MCF 10A (cell line): ENCODE measurements around the gene TAOK2. TPM values are rescaled to one million over a fixed set of nuclear protein-coding genes. Genes with fewer than 3 reads are reported as not detected.

Experiments
- BruUV-seq: library from RNA; stranded (reverse); fragments of 400-500 nt; replicated peaks from 2 replicates; lab custom pipeline; 2021; lab: Mats Ljungman, UMichigan
- CTCF ChIA-PET: fragments of 300-600 bp; sonication (Branson Sonifier 250); formaldehyde crosslinking; extraction: SDS; loops from one replicate; lab custom pipeline; 2021; ENCODE audit warnings: antibody characterized with exemption, inconsistent platforms; lab: Yijun Ruan, JAX
- POLR2A ChIA-PET: fragments of 300-600, 350-650 bp; sonication (Branson Sonifier 250); formaldehyde crosslinking; extraction: SDS; loops from one replicate; lab custom pipeline; 2020; ENCODE audit warnings: antibody characterized with exemption, inconsistent platforms; lab: Yijun Ruan, JAX
- DNase-seq: peaks from one replicate; pipeline ENCODE4 v3.0.0-alpha.2; 2018; ENCODE audit not compliant: unreplicated experiment
- H3K27ac Mint-ChIP-seq: one replicate; pipeline ENCODE4 v1.8.0; 2022; ENCODE audit warnings: mild to moderate bottlenecking, low read depth, mixed read lengths; ENCODE audit not compliant: unreplicated experiment
- H3K27me3 Mint-ChIP-seq: one replicate; pipeline ENCODE4 v1.8.0; 2022; ENCODE audit warnings: mixed read lengths; ENCODE audit not compliant: insufficient read depth, unreplicated experiment
- H3K36me3 Mint-ChIP-seq: one replicate; pipeline ENCODE4 v1.8.0; 2022; ENCODE audit warnings: mild to moderate bottlenecking, moderate library complexity, mixed read lengths; ENCODE audit not compliant: insufficient read depth, unreplicated experiment
- H3K4me1 Mint-ChIP-seq: one replicate; pipeline ENCODE4 v1.8.0; 2022; ENCODE audit warnings: mixed read lengths; ENCODE audit not compliant: insufficient read depth, unreplicated experiment
- H3K4me3 Mint-ChIP-seq: one replicate; pipeline ENCODE4 v1.8.0; 2022; ENCODE audit warnings: mild to moderate bottlenecking, moderate library complexity, mixed read lengths; ENCODE audit not compliant: unreplicated experiment
- H3K9me3 Mint-ChIP-seq: one replicate; pipeline ENCODE4 v1.8.0; 2022; ENCODE audit warnings: mixed read lengths; ENCODE audit not compliant: unreplicated experiment
- intact Hi-C: fragments of 100-400 bp; cut with micrococcal nuclease; formaldehyde crosslinking; loops from 2 replicates; pipeline ENCODE4 v1.14.1; 2022
- total RNA-seq: library from RNA; stranded (reverse); gene quantifications from 2 replicates; pipeline ENCODE4 v1.2.3, GENCODE V29; 2022
- TF ChIP-seq, protein P1 (sequence below): fragments of 200-600 bp; IDR thresholded peaks from one replicate; pipeline ENCODE4 v1.8.0; 2022; ENCODE audit warnings: antibody characterized with exemption, mild to moderate bottlenecking; ENCODE audit not compliant: unreplicated experiment

Gene TAOK2
- total RNA-seq, 1 experiment from 2014 or later: 29.3 TPM

DNA sequence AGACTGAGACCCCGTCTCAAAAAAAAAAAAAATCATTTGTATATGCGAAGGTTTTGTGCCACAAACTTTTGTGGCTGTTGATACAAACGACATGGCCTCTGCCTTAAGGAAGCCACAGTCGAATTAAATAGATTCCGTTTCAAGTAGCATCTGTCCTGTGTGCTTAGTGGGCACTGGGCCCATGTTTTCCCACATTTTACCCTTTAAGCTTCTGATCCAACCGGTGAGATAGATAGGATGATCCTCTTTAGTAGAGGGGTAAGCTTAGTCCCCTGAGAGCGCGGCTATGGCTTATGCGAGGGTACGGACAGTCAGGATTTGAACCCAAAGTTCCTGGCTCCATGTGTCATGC lies 12.6 kb upstream of the TAOK2 start:
- no TSS peak for BruUV-seq
- CTCF ChIA-PET: interaction anchor here (0.6 to 3.2 kb wide), 7 partner anchors 9 to 897 kb away, joined by 3 to 25 read pairs (median 3); no protein-coding TSS in a partner anchor
- DNase-seq: no peak
- intact Hi-C loops: loop anchor here (1.0 kb wide), 1 partner anchor 35 kb away; the partner anchor contains the start of gene KCTD13
- Mint-ChIP-seq H3K4me1 (peaks cover 16% of the 10 kb centered on the region), H3K27ac (peak overlapping the region; percentile 31), H3K4me3 (peak overlapping the region; percentile 89), H3K36me3 (peaks cover 10% of the 10 kb centered on the region), H3K9me3 (no peaks in the 10 kb centered on the region), H3K27me3 (no peaks in the 10 kb centered on the region)
- POLR2A ChIA-PET: interaction anchor here (0.6 to 3.8 kb wide), 14 partner anchors 8 to 145 kb away, joined by 3 to 75 read pairs (median 6); partner anchors contain the start of genes ASPHD1, HIRIP3, KCTD13 and MVP
- TF ChIP-seq, protein P1, sequence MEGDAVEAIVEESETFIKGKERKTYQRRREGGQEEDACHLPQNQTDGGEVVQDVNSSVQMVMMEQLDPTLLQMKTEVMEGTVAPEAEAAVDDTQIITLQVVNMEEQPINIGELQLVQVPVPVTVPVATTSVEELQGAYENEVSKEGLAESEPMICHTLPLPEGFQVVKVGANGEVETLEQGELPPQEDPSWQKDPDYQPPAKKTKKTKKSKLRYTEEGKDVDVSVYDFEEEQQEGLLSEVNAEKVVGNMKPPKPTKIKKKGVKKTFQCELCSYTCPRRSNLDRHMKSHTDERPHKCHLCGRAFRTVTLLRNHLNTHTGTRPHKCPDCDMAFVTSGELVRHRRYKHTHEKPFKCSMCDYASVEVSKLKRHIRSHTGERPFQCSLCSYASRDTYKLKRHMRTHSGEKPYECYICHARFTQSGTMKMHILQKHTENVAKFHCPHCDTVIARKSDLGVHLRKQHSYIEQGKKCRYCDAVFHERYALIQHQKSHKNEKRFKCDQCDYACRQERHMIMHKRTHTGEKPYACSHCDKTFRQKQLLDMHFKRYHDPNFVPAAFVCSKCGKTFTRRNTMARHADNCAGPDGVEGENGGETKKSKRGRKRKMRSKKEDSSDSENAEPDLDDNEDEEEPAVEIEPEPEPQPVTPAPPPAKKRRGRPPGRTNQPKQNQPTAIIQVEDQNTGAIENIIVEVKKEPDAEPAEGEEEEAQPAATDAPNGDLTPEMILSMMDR: no peak

DNA sequence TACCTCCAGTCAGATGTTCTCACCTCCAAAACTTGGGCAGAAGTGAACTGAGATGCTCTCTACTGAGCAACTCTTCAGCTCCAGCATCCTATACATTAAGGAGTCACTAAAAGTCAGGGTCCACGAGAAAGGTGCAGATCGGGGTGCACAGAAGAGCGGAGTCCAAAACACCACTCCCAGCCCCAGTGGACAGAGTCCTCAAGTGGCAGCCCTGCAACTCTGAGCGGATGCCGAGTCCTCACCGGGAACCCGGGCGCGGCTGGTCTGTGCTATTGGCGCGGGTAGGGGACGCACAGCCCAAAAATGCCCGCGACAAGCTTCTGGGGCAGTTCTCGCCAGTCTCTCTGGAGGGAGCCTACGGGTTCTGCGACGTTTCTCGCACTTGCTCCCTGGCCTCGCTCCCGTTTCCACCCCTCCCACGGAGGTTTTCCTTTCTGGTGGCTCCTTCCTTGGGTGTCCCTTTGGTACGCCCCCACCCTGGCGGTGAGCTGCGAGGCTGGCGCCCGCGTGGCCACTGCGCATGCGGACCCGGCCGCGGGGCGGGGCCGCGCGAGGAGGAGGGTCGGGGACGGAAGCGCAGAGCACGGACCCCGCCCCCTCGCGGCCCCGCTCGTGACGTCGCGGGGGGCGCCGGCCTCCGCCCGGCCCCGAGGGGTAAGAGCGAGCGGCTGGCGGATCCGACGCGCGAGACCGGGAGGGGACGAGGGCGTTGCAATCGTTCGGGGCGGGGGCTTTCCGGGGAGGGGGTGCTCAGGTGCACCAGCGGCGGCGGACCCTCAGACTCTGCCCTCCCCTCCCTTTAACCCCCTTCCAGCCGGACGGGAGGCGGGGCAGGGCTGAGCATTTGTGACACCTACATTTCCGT lies 12.0 kb upstream of the TAOK2 start, which contains the start of gene TMEM219:
Gene TMEM219 (plus strand): TSS at position 601 of the 865 bp plus-strand sequence. CDS start 1,065 bp downstream, outside the sequence.
- intact Hi-C loops: loop anchor here (1.0 kb wide), 1 partner anchor 35 kb away; the partner anchor contains the start of gene KCTD13
- peak within 1 kb of the TSS; percentile 77 for H3K27ac Mint-ChIP-seq
- H3K4me1 Mint-ChIP-seq: peaks cover 16% of the 10 kb centered on the region
- ChIA-PET CTCF (interaction anchor here (0.6 to 3.2 kb wide), 12 partner anchors 9 to 896 kb away, joined by 3 to 25 read pairs (median 3); partner anchors contain the start of gene KCTD13), POLR2A (interaction anchor here (0.6 to 3.8 kb wide), 21 partner anchors 9 to 1729 kb away, joined by 3 to 75 read pairs (median 4); partner anchors contain the start of genes ALDOA, ASPHD1, CDIPT and HIRIP3)
- BruUV-seq: no TSS peak
- TF ChIP-seq, protein P1: peak; percentile 14
- peak within 1 kb of the TSS; percentile 89 for H3K4me3 Mint-ChIP-seq
- H3K9me3 Mint-ChIP-seq: no peaks in the 10 kb centered on the region
- no peaks in the 10 kb centered on the region for H3K27me3 Mint-ChIP-seq
- H3K36me3 Mint-ChIP-seq: peaks cover 10% of the 10 kb centered on the region
- peak; percentile 77 for DNase-seq

DNA sequence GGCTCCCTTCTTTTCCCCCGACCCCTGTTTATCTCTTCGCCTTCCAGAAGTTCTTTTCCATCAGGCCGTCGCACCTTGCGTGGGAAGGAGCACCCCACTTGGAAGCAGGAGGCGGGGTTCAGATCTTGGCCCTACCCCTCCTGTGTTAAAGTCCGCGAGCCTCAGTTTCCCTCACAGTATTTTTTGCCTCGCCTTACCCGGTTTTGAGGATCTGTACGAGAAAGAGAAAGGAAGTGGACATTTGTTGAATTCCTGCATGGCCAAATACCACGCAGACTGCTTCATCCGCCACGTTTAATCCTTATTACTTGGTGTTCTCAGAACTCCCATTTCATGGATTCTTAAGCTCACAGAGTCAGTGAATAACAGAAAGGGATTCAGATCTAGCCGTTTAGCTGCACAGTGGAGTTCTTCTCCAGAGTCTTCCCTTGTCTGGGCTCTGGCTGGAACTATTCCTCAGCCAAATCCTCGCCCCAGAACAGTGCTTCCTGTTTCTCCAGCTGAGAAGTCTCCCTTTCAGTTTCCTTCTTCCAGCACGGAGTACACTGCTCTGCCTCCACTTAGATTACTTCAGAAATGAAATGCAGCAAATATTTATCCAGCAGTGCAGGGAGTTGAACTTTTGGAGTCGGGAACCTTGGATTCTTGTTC lies 11.2 kb upstream of the TAOK2 start:
- peaks cover 16% of the 10 kb centered on the region for H3K4me1 Mint-ChIP-seq
- TF ChIP-seq, protein P1: no peak
- ChIA-PET POLR2A (interaction anchor here (0.6 to 3.8 kb wide), 19 partner anchors 9 to 283 kb away, joined by 3 to 75 read pairs (median 4); partner anchors contain the start of genes ALDOA, ASPHD1, CDIPT and HIRIP3), CTCF (interaction anchor here (1.1 to 3.2 kb wide), 6 partner anchors 18 to 155 kb away, joined by 3 to 25 read pairs (median 4); partner anchors contain the start of gene KCTD13)
- H3K27ac Mint-ChIP-seq: peak overlapping the region; percentile 77
- no peaks in the 10 kb centered on the region for H3K27me3 Mint-ChIP-seq
- peak; percentile 19 for DNase-seq
- BruUV-seq: TSS peak; percentile 59
- H3K9me3 Mint-ChIP-seq: no peaks in the 10 kb centered on the region
- peak overlapping the region; percentile 89 for H3K4me3 Mint-ChIP-seq
- H3K36me3 Mint-ChIP-seq: peaks cover 14% of the 10 kb centered on the region
- intact Hi-C loops: no loop called here
